ENCODE results near the gene BICC1. TPM values are rescaled to one million over a fixed set of nuclear protein-coding genes. Genes with fewer than 3 reads are reported as not detected.

BICC1 gene
- total and polyA plus RNA-seq, 2 of the 4 experiments (the other 2 are of a cell fraction) = 5.7 to 42.5 TPM

- no peak for TF ChIP-seq RFX5 (IDR thresholded peaks at IDR 0.05; ENCODE audit: low read depth, low read length)
- peak; percentile 70; the same call in 1 of the 2 replicates for TF ChIP-seq MAZ (IDR thresholded peaks at IDR 0.05; ENCODE audit: borderline replicate concordance, low read depth, low read length)
- no peak for TF ChIP-seq NFE2L2 (IDR thresholded peaks at IDR 0.05; ENCODE audit: low read depth, low read length)
- TF ChIP-seq CHD1 (IDR thresholded peaks at IDR 0.05; ENCODE audit: low read depth, low read length) = no peak
Measured at GRCh38 chr10:58512491-58513187, at the start of gene BICC1 (continued).

- no peak overlapping the region for H3K4me3 ChIP-seq (ENCODE audit: insufficient read depth, low read depth, low read length)
- H3K18ac ChIP-seq (ENCODE audit: low read depth, low read length) = no peak overlapping the region
- TF ChIP-seq CTCF (conservative IDR thresholded peaks at IDR 0.05; ENCODE audit: low read depth, low read length) = no peak
- TF ChIP-seq MAFK (IDR thresholded peaks at IDR 0.05; ENCODE audit: low read depth, low read length) = no peak
- TF ChIP-seq CHD1 (IDR thresholded peaks at IDR 0.05; ENCODE audit: low read depth, low read length) = no peak
- H3K23ac ChIP-seq (ENCODE audit: low read depth, low read length) = no peak overlapping the region
- ChIA-PET POLR2A (ENCODE audit: unreplicated experiment) (no interaction called here), CTCF (no interaction called here)
- H3K27ac ChIP-seq (ENCODE audit: insufficient read depth, low read length) = no peak overlapping the region
- dilution Hi-C loops (cut with HindIII; ENCODE audit: low sequenced_read_pairs, unreplicated experiment) (no loop called here), intact Hi-C loops (cut with micrococcal nuclease) (no loop called here), in situ Hi-C loops (cut with MboI; ENCODE audit: low sequenced_read_pairs) (no loop called here)
- H3K9ac ChIP-seq (ENCODE audit: low read depth, low read length) = no peak overlapping the region
- DNase-seq = no peak
- no peaks in the 10 kb centered on the region for H3K9me3 ChIP-seq (ENCODE audit: control insufficient read depth, insufficient read depth, low read length)
- no peak overlapping the region; the same call in 1 of the 2 replicates for H3K4ac ChIP-seq (ENCODE audit: low read depth, low read length)
- no peak overlapping the region for H3K56ac ChIP-seq (ENCODE audit: extremely low read depth, insufficient read depth, low read length)
- H2BK20ac ChIP-seq (ENCODE audit: low read depth, low read length) = no peak overlapping the region
- no peak overlapping the region for H2BK5ac ChIP-seq (ENCODE audit: low read depth, low read length, poor library complexity, severe bottlenecking)
- no peak overlapping the region for H2AK5ac ChIP-seq (ENCODE audit: low read depth, low read length)
- H4K20me1 ChIP-seq (ENCODE audit: insufficient read depth, low read length) = no peaks in the 10 kb centered on the region
- H2BK15ac ChIP-seq (ENCODE audit: low read depth, low read length) = no peak overlapping the region
- BruUV-seq (replicated peaks) = no TSS peak
- no peaks in the 10 kb centered on the region for H3K79me1 ChIP-seq (ENCODE audit: low read depth in 1 of 2, low read length in 2 of 2)
- H3K14ac ChIP-seq (replicated peaks; ENCODE audit: low read depth, low read length) = no peak overlapping the region
- no peak overlapping the region for H3K4me2 ChIP-seq (ENCODE audit: low read depth, low read length)
- no peak overlapping the region for H4K8ac ChIP-seq (ENCODE audit: low read depth in 2 of 2, low read length in 2 of 2)
- 100% methylated on average over 2 of the region's 2 CpGs; no CpG with 5 or more reads in 1 of the 2 experiments for WGBS, 2 experiments (ENCODE audit: extremely low coverage in 2 of 2, insufficient read length in 1 of 2)
- no peaks in the 10 kb centered on the region for H3K9me1 ChIP-seq (ENCODE audit: insufficient read depth, low read length)
- no peak for ATAC-seq (ENCODE audit: low read depth)
- no peak overlapping the region for H4K91ac ChIP-seq (ENCODE audit: insufficient read depth, low read depth, low read length)
- H3K36me3 ChIP-seq (ENCODE audit: control insufficient read depth, insufficient read depth, low read length) = no peaks in the 10 kb centered on the region
- H3K4me1 ChIP-seq (ENCODE audit: control insufficient read depth, insufficient read depth, low read length) = no peaks in the 10 kb centered on the region
- no peak overlapping the region for H4K5ac ChIP-seq (ENCODE audit: low read depth, low read length)
- no peaks in the 10 kb centered on the region for H3K27me3 ChIP-seq (ENCODE audit: control insufficient read depth, insufficient read depth, low read length)
- H2BK120ac ChIP-seq (ENCODE audit: low read depth, low read length) = no peak overlapping the region
- H2AK9ac ChIP-seq (replicated peaks; ENCODE audit: low read depth, low read length, poor library complexity) = no peak overlapping the region
- no peak overlapping the region for H2AFZ ChIP-seq (replicated peaks; ENCODE audit: low read length, poor library complexity)
Measured at GRCh38 chr10:58464956-58465355, 47.7 kb upstream of the BICC1 start.

All from IMR-90 (cell line).